Activated CD4-positive, alpha-beta T cell treated with anti-CD3 and anti-CD28 coated beads, Interleukin-2, amount 50 U/mL, for 1 hour (primary cell): ENCODE results near the gene MRPL51.
A peak's percentile ranks its signal among the peaks of the same experiment; 100 is the strongest.
"Not testable (repeated sequence)": the region's sequence is repeated elsewhere in the genome, so short reads cannot be mapped to it uniquely, and the experiment has no call there.

Source experiments
- DNase-seq: peaks from one replicate; pipeline ENCODE4 v3.0.0-alpha.2; 2020

MRPL51 gene

DNA sequence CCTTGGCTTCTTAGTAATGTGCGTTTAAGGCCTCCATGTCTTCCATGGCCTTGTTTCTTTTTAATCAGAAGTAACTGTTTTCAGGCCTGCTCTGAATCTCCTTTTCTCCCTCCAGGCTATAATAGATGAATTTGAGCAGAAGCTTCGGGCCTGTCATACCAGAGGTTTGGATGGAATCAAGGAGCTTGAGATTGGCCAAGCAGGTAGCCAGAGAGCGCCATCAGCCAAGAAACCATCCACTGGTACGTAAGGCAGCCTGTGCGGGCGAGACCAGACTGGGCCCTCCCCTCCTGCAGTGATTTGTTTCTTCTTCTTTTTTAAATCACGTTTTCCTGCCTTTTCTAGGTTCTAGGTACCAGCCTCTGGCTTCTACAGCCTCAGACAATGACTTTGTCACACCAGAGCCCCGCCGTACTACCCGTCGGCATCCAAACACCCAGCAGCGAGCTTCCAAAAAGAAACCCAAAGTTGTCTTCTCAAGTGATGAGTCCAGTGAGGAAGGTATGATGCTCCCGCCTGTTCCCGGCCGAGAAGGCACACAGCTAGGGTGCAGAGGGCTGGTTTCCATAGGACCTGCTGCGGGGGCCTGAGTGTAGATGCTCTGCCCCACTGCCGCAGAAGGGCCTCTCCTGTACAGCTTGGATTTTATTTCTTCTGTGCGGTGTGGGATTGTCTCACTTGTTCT lies 37.7 kb upstream of the MRPL51 start:
- DNase-seq = no peak

DNA sequence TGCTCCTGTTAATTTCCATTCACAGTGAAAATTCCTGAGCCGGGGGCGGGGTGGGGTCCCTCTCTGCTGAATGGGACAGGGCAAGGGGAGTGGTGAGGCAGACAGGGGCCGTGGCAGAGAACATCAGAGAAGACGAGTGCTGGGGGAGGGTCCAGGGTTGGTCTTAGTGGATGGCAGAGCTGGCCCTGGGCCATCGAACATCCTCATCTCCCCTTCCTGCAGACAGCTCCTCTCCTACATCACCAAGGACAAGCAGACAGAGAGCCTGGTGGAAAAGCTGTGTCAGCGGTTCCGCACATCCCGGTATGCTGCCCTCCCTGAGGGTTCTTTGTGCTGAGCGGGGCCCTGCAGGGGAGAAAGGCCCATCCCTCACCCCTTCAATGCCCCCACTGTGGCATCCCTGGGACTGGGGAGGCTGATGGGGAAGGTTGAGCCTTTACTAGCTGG lies 36.3 kb upstream of the MRPL51 start:
- DNase-seq = no peak

DNA sequence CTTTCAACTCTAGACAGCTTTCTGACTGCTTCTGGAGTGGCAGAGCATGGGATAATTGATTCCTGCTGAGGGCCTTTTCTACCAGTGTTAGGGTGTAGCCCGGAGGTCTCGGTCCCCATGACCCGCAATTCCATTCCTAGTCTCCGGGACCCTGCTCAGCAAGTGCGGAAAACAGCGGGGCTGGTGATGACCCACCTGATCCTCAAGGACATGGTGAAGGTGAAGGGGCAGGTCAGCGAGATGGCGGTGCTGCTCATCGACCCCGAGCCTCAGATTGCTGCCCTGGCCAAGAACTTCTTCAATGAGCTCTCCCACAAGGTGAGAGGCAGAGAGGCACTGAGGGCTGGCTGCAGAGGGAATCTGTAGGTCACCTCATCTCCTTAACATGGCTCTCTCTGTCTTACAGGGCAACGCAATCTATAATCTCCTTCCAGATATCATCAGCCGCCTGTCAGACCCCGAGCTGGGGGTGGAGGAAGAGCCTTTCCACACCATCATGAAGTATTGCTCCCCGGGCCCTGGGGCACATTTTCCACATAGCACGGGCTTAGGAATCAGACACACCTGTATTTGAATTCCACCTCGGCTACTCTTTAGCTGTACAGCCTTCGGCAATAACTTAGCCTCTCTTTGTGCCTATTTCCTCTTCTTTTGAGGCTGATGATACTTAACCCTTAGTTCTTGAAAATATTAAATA lies 35.6 kb upstream of the MRPL51 start:
- no peak for DNase-seq

DNA sequence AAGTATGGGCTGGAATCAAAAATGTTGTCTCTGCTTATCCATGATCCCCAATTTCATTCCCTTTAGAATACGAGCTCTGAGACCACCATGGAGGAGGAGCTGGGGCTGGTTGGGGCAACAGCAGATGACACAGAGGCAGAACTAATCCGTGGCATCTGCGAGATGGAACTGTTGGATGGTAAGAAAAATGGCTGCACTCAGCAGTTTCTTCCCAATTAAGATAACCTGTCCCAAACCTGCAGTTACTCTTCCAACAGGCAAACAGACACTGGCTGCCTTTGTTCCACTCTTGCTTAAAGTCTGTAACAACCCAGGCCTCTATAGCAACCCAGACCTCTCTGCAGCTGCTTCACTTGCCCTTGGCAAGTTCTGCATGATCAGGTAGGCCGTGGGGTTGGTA lies 34.6 kb upstream of the MRPL51 start:
- DNase-seq = no peak

DNA sequence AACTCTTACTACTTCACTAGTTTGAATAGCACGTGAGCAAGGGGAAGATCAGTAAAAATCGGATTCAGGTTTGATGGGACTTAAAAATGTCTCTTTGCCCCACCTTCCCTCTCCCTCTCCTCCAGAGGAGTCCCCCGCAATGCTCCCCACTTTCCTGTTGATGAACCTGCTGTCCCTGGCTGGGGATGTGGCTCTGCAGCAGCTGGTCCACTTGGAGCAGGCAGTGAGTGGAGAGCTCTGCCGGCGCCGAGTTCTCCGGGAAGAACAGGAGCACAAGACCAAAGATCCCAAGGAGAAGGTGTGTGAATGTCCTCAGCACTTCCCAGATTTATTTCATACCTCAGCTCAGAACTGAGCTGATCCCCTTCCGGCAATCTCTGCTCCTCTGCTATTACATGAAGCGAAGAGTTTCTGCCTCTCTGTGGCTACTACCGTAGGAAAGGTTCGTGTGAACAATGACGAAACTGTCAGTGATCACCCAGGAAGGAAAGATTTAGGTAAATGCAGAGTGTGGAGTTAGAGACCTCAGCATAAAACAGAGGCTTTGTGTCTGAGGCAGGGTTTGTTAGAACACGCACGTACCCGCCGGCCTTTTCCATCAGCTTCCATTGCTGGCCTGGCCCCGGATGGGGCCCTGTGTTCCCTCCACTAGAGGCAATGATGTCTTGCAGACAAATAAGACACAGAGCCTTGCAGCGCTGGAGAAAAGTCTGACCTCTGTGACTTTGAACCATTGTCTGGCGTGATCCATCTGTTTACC lies 33.9 kb upstream of the MRPL51 start:
- DNase-seq = no peak

DNA sequence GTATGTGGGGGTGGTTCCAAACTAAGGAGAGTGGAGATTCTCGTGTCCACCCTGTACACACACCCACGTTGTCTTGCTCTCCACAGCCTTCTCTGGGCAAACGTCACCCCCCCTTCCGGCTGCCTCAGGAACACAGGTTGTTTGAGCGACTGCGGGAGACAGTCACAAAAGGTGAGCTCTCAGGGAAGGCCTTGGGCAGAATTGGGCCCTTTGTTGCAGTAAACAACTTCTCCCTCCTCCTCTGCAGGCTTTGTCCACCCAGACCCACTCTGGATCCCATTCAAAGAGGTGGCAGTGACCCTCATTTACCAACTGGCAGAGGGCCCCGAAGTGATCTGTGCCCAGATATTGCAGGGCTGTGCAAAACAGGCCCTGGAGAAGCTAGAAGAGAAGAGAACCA lies 33.1 kb upstream of the MRPL51 start:
- DNase-seq = no peak

DNA sequence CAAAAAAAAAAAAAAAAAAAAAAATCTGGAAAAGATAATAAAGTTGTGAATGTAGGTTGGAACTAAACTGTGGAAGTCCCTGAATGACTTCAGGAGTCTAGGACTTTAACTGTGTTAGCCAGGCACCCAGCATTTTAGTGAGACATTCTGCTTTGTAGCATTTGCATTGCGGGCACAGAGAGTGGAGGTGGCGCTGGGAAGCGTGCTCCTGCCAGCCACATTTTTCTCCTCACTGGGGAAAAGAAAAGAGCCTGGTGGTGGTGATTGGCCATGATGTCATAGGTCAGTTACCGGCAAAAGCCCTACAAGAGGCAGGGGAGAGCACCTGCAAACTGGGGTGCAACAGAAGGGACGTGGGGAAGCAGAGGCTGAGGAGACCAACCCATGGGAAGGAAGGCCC lies 31.6 kb upstream of the MRPL51 start:
- DNase-seq = no peak

DNA sequence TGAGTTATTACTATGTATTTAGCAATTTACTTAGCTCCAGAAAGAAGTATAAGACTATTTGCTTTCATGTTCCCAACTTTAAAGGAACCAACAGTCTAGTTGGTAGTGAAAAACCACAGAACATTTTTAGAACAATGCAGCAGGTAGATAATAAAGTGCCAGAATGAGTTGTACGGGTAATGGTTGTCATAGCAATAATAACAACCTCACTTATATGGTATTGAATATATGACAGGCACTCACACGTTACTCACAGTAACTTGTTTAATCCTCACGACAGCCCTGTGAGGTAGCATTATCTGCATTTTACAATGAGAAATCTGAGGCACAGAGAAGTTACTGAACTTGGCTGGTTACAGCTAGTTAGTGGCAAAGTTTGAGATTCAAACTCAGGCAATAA lies 30.6 kb upstream of the MRPL51 start:
- DNase-seq = no peak

DNA sequence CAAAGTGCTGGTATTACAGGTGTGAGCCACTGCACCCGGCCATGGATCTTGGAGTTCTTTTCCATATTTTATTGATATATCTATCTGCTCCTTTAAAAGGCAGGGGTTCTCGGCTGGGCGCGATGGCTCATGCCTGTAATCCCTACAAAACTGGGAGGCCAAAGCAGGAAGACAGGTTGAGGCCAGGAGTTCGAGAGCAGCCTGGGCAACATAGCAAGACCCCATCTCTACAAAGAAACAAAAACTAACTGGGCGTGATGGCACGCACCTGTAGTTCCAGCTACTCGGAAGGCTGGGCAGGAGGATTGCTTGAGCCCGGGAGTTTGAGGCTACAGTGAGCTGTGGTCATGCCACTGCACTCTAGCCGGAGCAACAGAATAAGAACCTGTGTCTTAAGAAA lies 29.1 kb upstream of the MRPL51 start:
- no peak for DNase-seq

DNA sequence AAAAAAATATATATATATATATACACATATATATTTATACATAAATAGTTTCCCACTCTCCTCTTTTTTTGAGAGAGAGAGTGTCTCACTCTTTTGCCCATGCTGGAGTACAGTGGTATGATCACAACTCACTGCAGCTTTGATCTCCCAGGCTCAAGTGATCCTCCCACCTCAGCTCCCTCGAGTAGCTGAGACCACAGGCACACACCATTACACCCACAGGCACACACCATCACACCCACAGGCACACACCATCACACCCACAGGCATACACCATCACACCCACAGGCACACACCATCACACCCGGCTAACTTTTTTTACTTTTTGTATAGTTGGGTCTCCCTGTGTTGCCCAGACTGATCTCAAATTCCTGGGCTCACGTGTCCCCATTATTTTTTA lies 27.1 kb upstream of the MRPL51 start:
- no peak for DNase-seq

DNA sequence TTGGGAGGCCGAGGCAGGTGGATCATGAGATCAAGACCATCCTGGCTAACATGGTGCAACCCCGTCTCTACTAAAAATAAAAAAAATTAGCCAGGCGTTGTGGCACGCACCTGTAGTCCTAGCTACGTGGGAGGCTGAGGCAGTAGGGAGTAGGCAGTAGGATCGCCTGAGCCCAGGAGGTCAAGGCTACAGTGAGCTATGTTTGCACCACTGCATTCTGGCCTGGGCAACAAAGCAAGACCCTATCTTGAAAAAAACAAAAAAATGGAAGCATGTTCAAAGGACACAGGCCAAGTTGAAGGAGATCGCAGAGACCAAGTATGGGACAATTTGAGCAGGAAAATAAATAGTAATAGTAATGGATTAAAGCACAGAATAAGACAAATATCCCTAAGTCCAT lies 15.0 kb upstream of the MRPL51 start:
- no peak for DNase-seq

DNA sequence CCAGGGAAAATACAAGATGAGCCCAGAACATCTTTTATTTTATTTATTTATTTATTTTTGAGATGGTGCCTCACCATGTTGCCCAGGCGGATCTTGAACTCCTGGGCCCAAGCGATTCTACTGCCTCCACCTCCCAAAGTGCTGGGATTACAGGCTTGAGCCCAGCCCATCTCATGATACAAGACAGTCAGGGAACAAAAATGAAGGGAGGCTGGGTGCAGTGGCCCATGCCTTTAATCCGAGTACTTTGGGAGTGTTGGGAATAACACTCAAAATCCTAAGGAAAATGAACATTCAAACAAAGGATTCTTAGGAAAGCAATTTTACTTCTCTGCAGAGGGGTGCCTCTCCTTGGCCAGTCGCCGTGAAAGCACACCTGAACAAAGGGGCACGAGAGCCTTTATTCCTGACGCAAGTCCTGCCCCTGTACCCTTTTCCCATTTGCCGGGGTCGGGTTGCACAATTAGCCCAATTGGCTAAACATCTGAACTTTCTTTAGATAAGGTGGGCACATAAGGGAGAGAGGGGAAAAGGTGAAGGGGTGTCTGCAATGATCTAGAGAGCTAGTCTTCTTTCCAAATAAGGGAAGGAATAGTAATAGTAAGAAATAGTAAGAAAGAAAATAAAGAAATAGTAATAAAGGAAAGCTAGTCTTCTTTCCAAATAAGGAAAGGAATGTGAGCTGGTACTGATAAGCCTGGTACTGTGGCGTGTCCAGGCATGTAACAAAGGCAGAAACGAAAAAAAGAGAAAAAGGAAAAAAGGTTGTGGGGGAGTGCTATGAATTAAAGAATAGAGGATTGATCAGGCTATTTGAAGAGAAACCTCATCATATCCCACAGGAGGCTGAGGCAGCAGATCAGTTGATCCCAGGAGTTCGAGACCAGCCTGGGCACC lies 14.3 kb upstream of the MRPL51 start:
- no peak for DNase-seq

DNA sequence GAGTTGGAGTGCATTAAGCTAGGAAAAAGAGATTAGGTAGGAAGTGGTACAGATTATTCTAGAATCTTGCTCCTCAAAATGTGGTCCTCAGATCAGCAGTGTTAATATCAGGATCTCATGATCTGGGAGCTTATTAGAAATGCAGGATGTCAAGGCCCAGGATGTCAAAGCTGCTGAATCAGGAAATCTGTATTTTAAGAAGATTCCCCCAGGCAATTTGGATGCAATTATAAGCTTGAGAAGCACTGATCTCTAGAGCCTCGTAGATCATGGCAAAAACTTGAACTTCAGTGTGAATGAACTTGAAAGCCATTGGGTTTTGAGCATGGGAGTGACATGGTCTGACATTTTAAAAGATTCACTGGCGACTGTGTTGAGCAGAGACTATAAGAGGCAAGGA lies 7.4 kb upstream of the MRPL51 start:
- DNase-seq = no peak

DNA sequence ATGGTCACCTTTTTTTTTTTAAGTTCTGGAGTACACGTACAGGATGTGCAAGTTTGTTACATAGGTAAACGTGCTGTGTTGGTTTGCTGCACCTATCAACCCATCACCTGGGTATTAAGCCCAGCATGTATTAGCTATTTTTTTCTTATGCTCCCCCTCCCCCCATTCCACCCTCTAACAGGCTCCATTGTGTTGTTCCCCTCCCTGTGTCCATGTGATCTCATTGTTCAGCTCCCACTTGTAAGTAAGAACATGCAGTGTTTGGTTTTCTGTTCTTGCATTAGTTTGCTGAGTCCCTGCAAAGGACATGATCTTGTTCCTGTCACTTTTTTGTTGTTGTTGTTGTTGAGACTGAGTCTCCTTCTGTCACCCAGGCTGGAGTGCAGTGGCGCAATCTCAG lies 4.2 kb upstream of the MRPL51 start:
- not testable (repeated sequence) for DNase-seq

DNA sequence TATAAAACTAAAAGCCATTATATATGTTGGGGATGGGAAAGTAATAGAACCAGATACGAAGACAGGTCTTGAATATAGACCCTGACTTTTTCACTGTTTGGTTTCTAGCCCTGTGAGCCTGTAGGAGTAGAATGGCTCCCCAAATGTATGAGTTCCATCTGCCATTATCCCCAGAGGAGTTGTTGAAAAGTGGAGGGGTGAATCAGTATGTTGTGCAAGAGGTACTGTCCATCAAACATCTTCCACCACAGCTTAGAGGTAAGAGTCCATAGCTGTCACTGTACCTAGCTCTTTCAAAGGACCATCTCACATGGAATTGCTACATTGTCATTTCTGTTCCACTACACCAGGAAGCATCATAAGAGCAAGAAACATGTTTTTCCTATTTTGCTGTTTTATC lies 1.9 kb upstream of the MRPL51 start:
- no peak for DNase-seq

DNA sequence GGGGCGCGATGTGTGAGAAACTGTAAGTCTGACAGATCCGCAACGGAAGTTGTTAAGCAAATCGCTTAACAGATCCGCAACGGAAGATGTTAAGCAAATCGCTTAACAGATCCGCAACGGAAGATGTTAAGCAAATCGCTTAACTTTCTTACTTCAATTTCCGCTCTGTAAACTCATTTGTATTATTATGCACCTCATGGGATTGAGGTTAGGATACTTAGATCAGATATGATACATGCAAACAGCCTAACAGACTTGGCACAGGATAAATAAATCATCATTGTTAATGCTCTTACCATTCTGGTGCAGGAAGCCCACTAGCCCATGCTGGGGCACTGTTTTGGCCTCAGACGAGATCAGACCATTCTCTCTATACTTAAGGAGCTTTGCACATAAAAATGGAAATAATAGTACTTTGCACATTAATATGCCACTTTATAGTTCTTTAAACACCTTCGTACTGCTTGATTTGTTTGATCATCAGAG lies 1.2 kb upstream of the MRPL51 start:
- no peak for DNase-seq

DNA sequence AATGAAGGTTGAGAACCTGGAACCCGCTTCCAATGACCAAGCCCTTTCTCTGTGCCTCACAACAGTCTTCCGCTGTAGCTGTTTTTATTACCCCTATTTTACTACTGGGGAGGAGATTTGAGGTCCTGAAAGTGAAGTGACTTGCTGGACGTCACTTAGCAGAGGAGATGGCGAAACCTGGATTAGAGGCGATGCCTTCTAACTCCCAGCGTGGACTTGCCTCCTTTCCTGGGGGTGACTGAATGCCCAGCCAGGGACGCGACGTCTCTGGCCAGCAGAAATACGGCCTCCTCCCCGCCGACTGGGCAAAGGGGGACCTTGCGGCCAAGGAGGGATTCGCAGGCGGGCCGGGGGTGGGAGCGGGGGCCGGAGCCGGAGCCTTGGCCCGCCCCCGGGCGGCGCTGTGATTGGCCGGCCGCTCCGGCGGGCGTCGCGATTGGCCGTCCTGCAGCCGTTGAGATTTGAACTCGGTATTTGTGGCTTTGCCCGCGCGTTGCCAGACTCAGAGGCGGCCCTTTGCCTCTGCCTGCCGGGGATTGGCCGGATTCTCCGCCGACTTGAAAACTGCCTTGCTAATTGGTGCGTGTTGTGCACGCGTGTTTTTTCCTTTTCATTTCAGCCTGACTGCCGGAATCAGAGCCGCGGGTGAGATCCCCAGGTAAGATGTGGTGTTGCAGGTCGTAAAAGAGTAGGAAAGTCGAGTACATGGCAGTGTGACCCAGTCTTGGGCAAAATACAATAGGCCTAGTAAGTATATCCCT lies 615 bp upstream of the MRPL51 start, which contains the start of gene NCAPD2:
NCAPD2 (plus strand) TSS at position 606 of the 761 bp plus-strand sequence. CDS start 997 bp downstream, outside the sequence.
- DNase-seq = peak; percentile 93

DNA sequence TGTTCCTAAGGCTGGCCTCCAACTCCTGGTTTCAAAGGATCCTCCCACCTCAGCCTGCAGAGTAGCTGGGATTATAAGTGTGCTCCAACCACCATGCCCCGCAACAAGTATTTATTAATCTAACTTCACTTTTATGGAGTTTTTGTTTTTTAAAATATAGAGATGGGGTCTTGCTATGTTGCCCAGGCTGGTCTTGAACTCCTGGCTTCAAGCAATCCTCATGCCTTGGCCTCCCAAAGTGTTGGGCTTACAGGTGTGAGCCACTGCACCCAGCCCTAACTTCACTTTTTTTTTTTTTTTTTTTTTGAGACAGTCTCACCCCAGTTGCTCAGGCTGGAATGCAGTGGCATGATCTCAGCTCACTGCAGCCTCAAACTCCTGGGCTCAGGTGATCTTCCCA lies 2.4 kb downstream of the MRPL51 start:
- DNase-seq = not testable (repeated sequence)

DNA sequence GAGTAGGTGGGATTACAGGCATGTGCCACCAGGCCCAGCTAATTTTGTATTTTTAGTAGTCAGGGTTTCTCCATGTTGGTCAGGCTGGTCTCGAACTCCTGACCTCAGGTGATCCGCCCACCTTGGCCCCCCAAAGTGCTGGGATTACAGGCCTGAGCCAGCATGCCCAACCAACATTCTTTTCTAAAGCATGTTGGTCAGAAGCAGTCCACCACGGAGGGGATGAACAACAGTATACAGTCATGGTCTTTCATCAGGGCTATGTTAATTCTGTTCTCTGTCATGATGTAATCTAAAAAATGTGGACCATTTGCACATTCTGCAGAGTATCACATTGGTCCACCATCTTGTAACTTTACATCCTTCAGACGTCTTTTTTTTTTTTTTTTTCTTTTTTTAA lies 3.6 kb downstream of the MRPL51 start:
- no peak for DNase-seq

DNA sequence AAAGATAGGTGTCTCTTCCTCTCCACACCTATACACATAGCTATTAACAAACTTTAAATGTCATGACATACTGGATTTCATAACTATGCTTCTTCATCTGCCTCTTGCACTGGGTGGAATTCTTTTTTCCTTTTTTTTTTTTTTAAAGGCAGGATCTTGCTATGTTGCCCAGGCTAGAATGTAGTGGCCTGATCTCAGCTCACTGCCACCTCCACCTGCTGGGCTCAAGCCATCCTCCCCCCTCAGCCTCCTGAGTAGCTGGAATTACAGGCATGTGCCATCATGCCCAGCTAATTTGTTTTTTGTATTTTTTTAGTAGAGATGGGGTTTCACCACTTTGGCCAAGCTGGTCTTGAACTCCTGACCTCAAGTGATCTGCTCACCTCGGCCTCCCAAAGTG lies 4.8 kb downstream of the MRPL51 start:
- no peak for DNase-seq

DNA sequence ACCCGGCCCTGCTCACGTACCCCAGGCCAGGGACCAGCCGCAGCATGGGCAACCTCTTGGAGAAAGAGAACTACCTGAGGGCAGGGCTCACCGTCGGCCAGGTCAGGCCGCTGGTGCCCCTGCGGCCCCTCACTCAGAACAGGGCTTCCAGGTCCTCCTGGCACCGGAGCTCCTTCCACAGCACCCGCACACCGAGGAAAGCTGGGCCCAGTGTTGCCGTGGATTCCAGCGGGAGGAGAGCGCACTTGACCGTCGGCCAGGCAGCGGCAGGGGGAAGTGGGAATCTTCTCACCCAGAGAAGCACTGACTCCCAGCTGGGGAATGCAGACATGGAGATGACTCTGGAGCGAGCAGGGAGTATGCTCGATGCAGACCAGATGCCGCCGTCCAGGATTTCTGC lies 14.6 kb downstream of the MRPL51 start:
- DNase-seq = no peak
